Activated CD8-positive, alpha-beta memory T cell treated with anti-CD3 and anti-CD28 coated beads, Interleukin-2, amount 10 ng/mL, durations not matched to agents 7 days and 5 days (primary cell): Measurements from ENCODE around the gene RSRC2. TPM values are rescaled to one million over a fixed set of nuclear protein-coding genes. Genes with fewer than 3 reads are reported as not detected.
A peak's percentile ranks its signal among the peaks of the same experiment; 100 is the strongest.
"Not testable (repeated sequence)": the region's sequence is repeated elsewhere in the genome, so short reads cannot be mapped to it uniquely, and the experiment has no call there.

Experiments used
- ATAC-seq: fragments of 150-1000 bp; cut with Tn5 transposase; one replicate; pipeline ENCODE4 v1.10.0; 2021; ENCODE audit warnings: moderate library complexity
- CTCF ChIA-PET: fragments of 350-600 bp; sonication (Branson Sonifier 250); formaldehyde crosslinking; loops from one replicate; lab custom pipeline; 2021; ENCODE audit warnings: antibody characterized with exemption; lab: Charles Lee
- DNase-seq: peaks from one replicate; pipeline ENCODE4 v3.0.0-alpha.2; 2020
- H3K27ac Mint-ChIP-seq: one replicate; pipeline ENCODE4 v1.8.0; 2021; ENCODE audit warnings: mild to moderate bottlenecking, mixed read lengths
- H3K27me3 Mint-ChIP-seq: one replicate; pipeline ENCODE4 v1.8.0; 2021; ENCODE audit warnings: mixed read lengths
- H3K36me3 Mint-ChIP-seq: one replicate; pipeline ENCODE4 v1.8.0; 2021; ENCODE audit warnings: mild to moderate bottlenecking, mixed read lengths
- H3K4me1 Mint-ChIP-seq: one replicate; pipeline ENCODE4 v1.8.0; 2021; ENCODE audit warnings: mixed read lengths
- H3K4me3 Mint-ChIP-seq: one replicate; pipeline ENCODE4 v1.8.0; 2021; ENCODE audit warnings: mild to moderate bottlenecking, moderate library complexity, mixed read lengths
- H3K9me3 Mint-ChIP-seq: one replicate; pipeline ENCODE4 v1.8.0; 2022; ENCODE audit warnings: low read depth, mixed read lengths
- total RNA-seq, 2 experiments: library from RNA; stranded (reverse); gene quantifications; one replicate each; pipeline ENCODE4 v1.2.3, GENCODE V29; 2021

Gene RSRC2
- total RNA-seq, 2 experiments from 2014 or later, result 102 to 113 TPM

- not testable (repeated sequence) for ATAC-seq, H3K9me3 Mint-ChIP-seq, H3K4me3 Mint-ChIP-seq, H3K27me3 Mint-ChIP-seq, DNase-seq, H3K27ac Mint-ChIP-seq
- CTCF ChIA-PET, result interaction anchor here (0.9 to 8.4 kb wide), 15 partner anchors 9 to 238 kb away, joined by 3 to 177 read pairs (median 8); partner anchors contain the start of gene CLIP1
- Mint-ChIP-seq H3K36me3 (peaks cover 24% of the 10 kb centered on the region), H3K4me1 (peaks cover 24% of the 10 kb centered on the region)
These were observed 56.2 kb downstream of the RSRC2 start for GRCh38 chr12:122470576-122470975.

GRCh38 chr12:122469856-122470255 lies 56.9 kb downstream of the RSRC2 start:
- DNase-seq, H3K4me3 Mint-ChIP-seq, H3K27me3 Mint-ChIP-seq, H3K9me3 Mint-ChIP-seq, H3K27ac Mint-ChIP-seq, ATAC-seq: not testable (repeated sequence)
- Mint-ChIP-seq H3K4me1 (peaks cover 19% of the 10 kb centered on the region), H3K36me3 (peaks cover 19% of the 10 kb centered on the region)
- CTCF ChIA-PET, result interaction anchor here (1.4 to 8.4 kb wide), 4 partner anchors 9 to 69 kb away, joined by 5 to 177 read pairs (median 19); no protein-coding TSS in a partner anchor

GRCh38 chr12:122467983-122468382 lies 58.8 kb downstream of the RSRC2 start:
- CTCF ChIA-PET, result interaction anchor here (1.3 kb wide), 1 partner anchor 68 kb away, joined by 7 read pairs; no protein-coding TSS in a partner anchor

GRCh38 chr12:122464317-122465042 lies 62.3 kb downstream of the RSRC2 start:
- H3K9me3 Mint-ChIP-seq, H3K27me3 Mint-ChIP-seq, H3K4me3 Mint-ChIP-seq, H3K27ac Mint-ChIP-seq, ATAC-seq, DNase-seq, H3K36me3 Mint-ChIP-seq, H3K4me1 Mint-ChIP-seq: not testable (repeated sequence)
- CTCF ChIA-PET, result interaction anchor here (0.6 to 2.3 kb wide), 4 partner anchors 9 to 64 kb away, joined by 3 to 7 read pairs (median 4); no protein-coding TSS in a partner anchor

More at GRCh38 chr12:122467983-122468382, 58.8 kb downstream of the RSRC2 start:
- ATAC-seq (no peak), DNase-seq (no peak)
- peaks cover 6% of the 10 kb centered on the region for H3K36me3 Mint-ChIP-seq
- H3K4me3 Mint-ChIP-seq, result no peak overlapping the region
- H3K27ac Mint-ChIP-seq, result no peak overlapping the region
- no peaks in the 10 kb centered on the region for H3K27me3 Mint-ChIP-seq
- no peaks in the 10 kb centered on the region for H3K9me3 Mint-ChIP-seq
- peaks cover 10% of the 10 kb centered on the region for H3K4me1 Mint-ChIP-seq

- DNase-seq (no peak), ATAC-seq (no peak)
- no peaks in the 10 kb centered on the region for H3K27me3 Mint-ChIP-seq
- peaks cover 17% of the 10 kb centered on the region for H3K4me1 Mint-ChIP-seq
- no peaks in the 10 kb centered on the region for H3K36me3 Mint-ChIP-seq
- H3K27ac Mint-ChIP-seq, result no peak overlapping the region
- CTCF ChIA-PET, result interaction anchor here (1.5 to 4.0 kb wide), 2 partner anchors 9 to 11 kb away, joined by 5 to 14 read pairs; no protein-coding TSS in a partner anchor
- no peaks in the 10 kb centered on the region for H3K9me3 Mint-ChIP-seq
- H3K4me3 Mint-ChIP-seq, result no peak overlapping the region
These were observed 66.1 kb downstream of the RSRC2 start for GRCh38 chr12:122460641-122461040.

DNA sequence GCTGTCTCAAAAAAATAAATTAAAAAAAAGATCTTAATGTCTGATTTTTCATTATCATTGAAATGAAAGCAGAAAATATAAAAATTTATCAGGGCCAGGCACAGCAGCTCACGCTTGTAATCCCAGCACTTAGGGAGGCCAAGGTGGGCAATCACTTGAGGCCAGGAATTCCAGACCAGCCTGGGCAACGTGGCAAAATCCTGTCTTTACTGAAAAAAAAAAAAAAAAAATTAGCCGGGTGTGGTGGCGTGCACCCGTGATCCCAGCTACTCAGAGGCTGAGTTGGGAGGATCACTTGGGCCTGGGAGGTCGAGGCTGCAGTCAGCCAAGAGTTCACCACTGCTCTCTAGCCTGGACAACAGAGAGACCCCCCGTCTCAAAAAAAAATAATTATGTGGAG lies 66.7 kb downstream of the RSRC2 start:
- ATAC-seq (no peak), DNase-seq (no peak)
- Mint-ChIP-seq H3K27me3 (no peaks in the 10 kb centered on the region), H3K36me3 (no peaks in the 10 kb centered on the region), H3K4me3 (no peak overlapping the region), H3K9me3 (no peaks in the 10 kb centered on the region), H3K27ac (no peak overlapping the region), H3K4me1 (peaks cover 17% of the 10 kb centered on the region)
- CTCF ChIA-PET, result interaction anchor here (1.8 to 4.0 kb wide), 2 partner anchors 12 to 61 kb away, joined by 13 to 14 read pairs; no protein-coding TSS in a partner anchor

- Mint-ChIP-seq H3K27me3 (no peaks in the 10 kb centered on the region), H3K4me1 (peaks cover 23% of the 10 kb centered on the region), H3K36me3 (no peaks in the 10 kb centered on the region), H3K27ac (no peak overlapping the region), H3K4me3 (no peak overlapping the region), H3K9me3 (no peaks in the 10 kb centered on the region)
- CTCF ChIA-PET, result interaction anchor here (0.7 to 1.8 kb wide), 3 partner anchors 36 to 65 kb away, joined by 4 to 13 read pairs (median 6); no protein-coding TSS in a partner anchor
- no peak for DNase-seq
- ATAC-seq, result no peak
These were observed 67.5 kb downstream of the RSRC2 start for GRCh38 chr12:122459211-122459610.

GRCh38 chr12:122458105-122459035 lies 68.4 kb downstream of the RSRC2 start:
- H3K36me3 Mint-ChIP-seq, result peaks cover 2% of the 10 kb centered on the region
- DNase-seq (no peak), ATAC-seq (no peak)
- CTCF ChIA-PET, result interaction anchor here (0.9 to 1.8 kb wide), 3 partner anchors 35 to 60 kb away, joined by 3 to 13 read pairs (median 6); no protein-coding TSS in a partner anchor
- no peak overlapping the region for H3K4me3 Mint-ChIP-seq
- H3K27me3 Mint-ChIP-seq, result no peaks in the 10 kb centered on the region
- no peaks in the 10 kb centered on the region for H3K9me3 Mint-ChIP-seq
- peak overlapping the region; percentile 52 for H3K27ac Mint-ChIP-seq
- H3K4me1 Mint-ChIP-seq, result peaks cover 31% of the 10 kb centered on the region

DNA sequence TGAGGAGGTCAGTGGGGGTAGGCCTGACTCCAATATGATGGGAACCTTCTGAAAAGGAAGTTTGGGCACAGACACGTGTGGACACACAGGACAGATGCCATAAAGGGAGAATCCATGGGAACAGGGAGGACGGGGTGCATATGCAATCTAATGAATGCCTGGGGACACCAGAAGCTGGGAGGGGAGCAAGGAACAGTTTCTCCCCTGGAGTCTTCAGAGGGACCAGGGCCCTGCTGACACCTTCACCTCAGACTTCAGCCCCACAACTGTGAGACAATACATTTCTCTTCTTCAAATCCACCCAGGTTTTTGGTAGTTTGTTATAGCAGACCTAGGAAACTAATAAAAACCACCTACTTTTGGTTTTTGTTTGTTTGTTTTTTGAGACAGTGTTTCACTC lies 69.1 kb downstream of the RSRC2 start:
- no peak for ATAC-seq
- H3K36me3 Mint-ChIP-seq, result peaks cover 2% of the 10 kb centered on the region
- peaks cover 39% of the 10 kb centered on the region for H3K4me1 Mint-ChIP-seq
- no peak overlapping the region for H3K4me3 Mint-ChIP-seq
- no peak for DNase-seq
- H3K27me3 Mint-ChIP-seq, result no peaks in the 10 kb centered on the region
- CTCF ChIA-PET, result interaction anchor here (0.9 kb wide), 1 partner anchor 58 kb away, joined by 3 read pairs; no protein-coding TSS in a partner anchor
- H3K27ac Mint-ChIP-seq, result peak overlapping the region; percentile 52
- no peaks in the 10 kb centered on the region for H3K9me3 Mint-ChIP-seq

DNA sequence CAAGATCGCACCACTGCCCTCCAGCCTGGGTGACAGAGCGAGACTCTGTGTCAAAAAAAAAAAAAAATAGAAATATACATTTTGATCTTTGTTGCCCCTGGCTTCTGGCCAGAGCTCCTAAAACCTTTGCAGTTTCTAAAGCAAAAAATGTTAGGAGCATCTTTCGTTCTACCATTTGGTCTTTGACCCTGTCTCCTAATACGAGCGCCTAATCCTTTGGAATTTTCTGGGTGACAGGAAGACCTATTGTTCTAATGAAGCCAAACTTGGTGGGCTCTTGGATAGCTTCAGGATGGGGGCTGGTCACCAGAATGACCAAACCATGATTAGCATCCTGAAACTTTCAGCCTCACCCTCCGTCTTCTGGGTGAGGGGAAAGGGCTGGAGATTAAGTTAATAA lies 72.0 kb downstream of the RSRC2 start:
- no peak for DNase-seq
- H3K27me3 Mint-ChIP-seq, result no peaks in the 10 kb centered on the region
- peaks cover 2% of the 10 kb centered on the region for H3K36me3 Mint-ChIP-seq
- no peak for ATAC-seq
- H3K27ac Mint-ChIP-seq, result peak overlapping the region; percentile 28
- H3K4me3 Mint-ChIP-seq, result no peak overlapping the region
- no peaks in the 10 kb centered on the region for H3K9me3 Mint-ChIP-seq
- CTCF ChIA-PET, result interaction anchor here (0.7 to 2.6 kb wide), 5 partner anchors 9 to 104 kb away, joined by 3 to 18 read pairs (median 3); no protein-coding TSS in a partner anchor
- peaks cover 45% of the 10 kb centered on the region for H3K4me1 Mint-ChIP-seq

- peak overlapping the region; percentile 62 for H3K4me3 Mint-ChIP-seq
- ATAC-seq, result no peak
These were observed 72.5 kb downstream of the RSRC2 start for GRCh38 chr12:122454250-122454721.

More at GRCh38 chr12:122454250-122454721, 72.5 kb downstream of the RSRC2 start:
- Mint-ChIP-seq H3K27ac (peak overlapping the region; percentile 100), H3K4me1 (peaks cover 45% of the 10 kb centered on the region), H3K9me3 (no peaks in the 10 kb centered on the region), H3K36me3 (peaks cover 2% of the 10 kb centered on the region), H3K27me3 (no peaks in the 10 kb centered on the region)
- no peak for DNase-seq
- CTCF ChIA-PET, result interaction anchor here (0.5 to 2.6 kb wide), 7 partner anchors 9 to 112 kb away, joined by 3 to 18 read pairs (median 3); no protein-coding TSS in a partner anchor
